ENCODE measurements around the gene MYOM1.

DNA sequence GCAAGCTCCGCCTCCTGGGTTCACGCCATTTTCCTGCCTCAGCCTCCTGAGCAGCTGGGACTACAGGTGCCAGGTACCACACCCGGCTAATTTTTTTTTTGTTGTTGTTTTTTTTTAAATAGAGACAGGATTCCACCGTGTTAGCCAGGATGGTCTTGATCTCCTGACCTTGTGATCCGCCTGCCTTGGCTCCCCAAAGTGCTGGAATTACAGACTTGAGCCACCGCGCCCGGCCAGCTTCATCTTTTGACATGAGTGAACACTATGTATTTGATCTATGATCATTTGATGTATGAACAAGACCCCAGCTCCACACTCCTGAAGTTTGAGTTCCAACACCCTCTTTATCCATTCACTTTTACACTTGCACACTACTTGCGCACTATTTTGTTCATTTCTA, 163.5 kb downstream of the MYOM1 start:
- TF ChIP-seq, protein P1, sequence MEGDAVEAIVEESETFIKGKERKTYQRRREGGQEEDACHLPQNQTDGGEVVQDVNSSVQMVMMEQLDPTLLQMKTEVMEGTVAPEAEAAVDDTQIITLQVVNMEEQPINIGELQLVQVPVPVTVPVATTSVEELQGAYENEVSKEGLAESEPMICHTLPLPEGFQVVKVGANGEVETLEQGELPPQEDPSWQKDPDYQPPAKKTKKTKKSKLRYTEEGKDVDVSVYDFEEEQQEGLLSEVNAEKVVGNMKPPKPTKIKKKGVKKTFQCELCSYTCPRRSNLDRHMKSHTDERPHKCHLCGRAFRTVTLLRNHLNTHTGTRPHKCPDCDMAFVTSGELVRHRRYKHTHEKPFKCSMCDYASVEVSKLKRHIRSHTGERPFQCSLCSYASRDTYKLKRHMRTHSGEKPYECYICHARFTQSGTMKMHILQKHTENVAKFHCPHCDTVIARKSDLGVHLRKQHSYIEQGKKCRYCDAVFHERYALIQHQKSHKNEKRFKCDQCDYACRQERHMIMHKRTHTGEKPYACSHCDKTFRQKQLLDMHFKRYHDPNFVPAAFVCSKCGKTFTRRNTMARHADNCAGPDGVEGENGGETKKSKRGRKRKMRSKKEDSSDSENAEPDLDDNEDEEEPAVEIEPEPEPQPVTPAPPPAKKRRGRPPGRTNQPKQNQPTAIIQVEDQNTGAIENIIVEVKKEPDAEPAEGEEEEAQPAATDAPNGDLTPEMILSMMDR (conservative IDR thresholded peaks at IDR 0.05; ENCODE audit: low read length) = no peak
- TF ChIP-seq EZH2phosphoT487 (IDR thresholded peaks at IDR 0.05; ENCODE audit: borderline replicate concordance, low read depth, low read length) = no peak
